GM19025 (cell line): ENCODE results near the gene ABHD8.
"Not testable (repeated sequence)": the region's sequence is repeated elsewhere in the genome, so short reads cannot be mapped to it uniquely, and the experiment has no call there.

Source experiments
- ATAC-seq: cut with Tn5 transposase; IDR thresholded peaks from one replicate; pipeline ENCODE4 v1.9.1; 2021; ENCODE audit warnings: mild to moderate bottlenecking, low read depth, moderate library complexity; ENCODE audit not compliant: unreplicated experiment

Gene ABHD8

GRCh38 chr19:17274892-17275291 is 28.3 kb downstream of the ABHD8 start:
- ATAC-seq: not testable (repeated sequence)

DNA sequence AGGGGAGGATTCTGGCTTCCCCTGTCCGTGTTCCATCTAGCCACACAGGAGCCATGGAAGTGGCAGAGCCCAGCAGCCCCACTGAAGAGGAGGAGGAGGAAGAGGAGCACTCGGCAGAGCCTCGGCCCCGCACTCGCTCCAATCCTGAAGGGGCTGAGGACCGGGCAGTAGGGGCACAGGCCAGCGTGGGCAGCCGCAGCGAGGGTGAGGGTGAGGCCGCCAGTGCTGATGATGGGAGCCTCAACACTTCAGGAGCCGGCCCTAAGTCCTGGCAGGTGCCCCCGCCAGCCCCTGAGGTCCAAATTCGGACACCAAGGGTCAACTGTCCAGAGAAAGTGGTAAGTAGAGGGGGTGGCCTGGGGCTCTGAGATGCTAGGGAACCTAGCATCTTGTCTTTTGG is 34.5 kb downstream of the ABHD8 start:
- ATAC-seq: no peak

DNA sequence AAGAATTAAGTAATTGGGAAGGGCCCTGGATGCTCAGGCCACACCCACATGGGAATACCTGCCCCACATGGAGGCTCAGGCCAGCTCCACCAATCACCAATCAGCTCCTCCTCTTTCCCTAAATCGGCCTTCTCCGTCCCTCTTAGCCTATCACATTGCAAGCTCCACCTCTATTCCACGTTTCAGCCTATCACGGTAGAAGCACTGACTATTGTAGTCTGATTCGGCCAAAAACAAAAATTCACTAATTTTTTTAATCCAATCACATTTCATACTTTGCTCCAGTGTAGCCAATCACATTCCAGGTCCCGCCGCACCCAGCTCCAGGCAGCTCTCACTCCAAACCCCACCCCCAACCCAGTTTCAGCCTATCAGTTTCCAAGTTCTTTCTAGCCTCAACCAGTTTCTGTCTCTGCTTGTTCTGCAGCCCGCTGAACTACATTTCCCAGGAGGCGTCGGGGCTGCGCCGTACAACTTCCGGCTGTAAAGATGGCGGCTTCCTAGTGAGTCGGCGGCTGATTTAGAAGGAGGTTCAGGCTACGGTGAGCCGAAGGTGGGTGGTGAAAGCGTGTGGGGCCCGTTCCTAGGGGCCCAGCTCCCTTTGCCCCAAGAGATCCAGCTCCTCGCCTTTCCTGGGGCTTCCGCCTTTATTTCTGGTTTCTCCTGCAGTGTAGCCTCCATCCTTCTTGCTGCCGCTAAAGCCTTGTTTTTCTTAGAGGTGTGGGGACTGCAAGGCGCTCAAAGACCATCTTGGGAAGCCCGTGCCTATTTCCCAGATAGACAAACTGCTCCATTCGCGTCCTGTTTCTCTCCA is 36.0 kb downstream of the ABHD8 start, which contains the start of gene BABAM1:
Gene BABAM1 (plus strand): TSS at position 469 of the 814 bp plus-strand sequence. CDS start 1,364 bp downstream, outside the sequence.
- ATAC-seq: peak; percentile 91

- ATAC-seq: no peak
These were observed 36.6 kb downstream of the ABHD8 start for GRCh38 chr19:17266589-17266974.

DNA sequence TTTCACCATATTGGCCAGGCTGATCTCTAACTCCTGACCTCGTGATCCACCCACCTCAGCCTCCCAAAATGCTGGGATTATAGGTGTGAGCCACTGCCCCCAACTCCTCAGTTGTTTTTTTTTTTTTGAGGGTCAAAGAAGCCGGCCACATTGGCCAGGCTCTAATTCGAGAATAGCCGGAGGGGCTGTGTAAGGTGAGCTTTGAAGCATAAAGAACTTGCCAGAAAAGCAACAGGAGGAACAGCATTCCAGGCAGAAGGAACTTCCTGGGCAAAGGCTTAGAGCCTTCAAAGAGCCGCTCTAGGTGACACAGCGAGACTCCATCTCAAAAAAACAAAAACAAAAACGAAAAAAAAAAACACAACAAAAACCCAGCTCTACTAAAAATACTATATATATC is 37.2 kb downstream of the ABHD8 start:
- ATAC-seq: no peak

GRCh38 chr19:17264641-17264979 is 38.6 kb downstream of the ABHD8 start, which contains the start of gene USHBP1:
Gene USHBP1, minus strand, starts transcription at chr19:17264745. Its CDS starts 446 bp downstream, at chr19:17264299.
- no peak for ATAC-seq

GRCh38 chr19:17263712-17264640 is 39.2 kb downstream of the ABHD8 start:
- no peak for ATAC-seq

GRCh38 chr19:17262557-17262956 is 40.7 kb downstream of the ABHD8 start:
- ATAC-seq: no peak

DNA sequence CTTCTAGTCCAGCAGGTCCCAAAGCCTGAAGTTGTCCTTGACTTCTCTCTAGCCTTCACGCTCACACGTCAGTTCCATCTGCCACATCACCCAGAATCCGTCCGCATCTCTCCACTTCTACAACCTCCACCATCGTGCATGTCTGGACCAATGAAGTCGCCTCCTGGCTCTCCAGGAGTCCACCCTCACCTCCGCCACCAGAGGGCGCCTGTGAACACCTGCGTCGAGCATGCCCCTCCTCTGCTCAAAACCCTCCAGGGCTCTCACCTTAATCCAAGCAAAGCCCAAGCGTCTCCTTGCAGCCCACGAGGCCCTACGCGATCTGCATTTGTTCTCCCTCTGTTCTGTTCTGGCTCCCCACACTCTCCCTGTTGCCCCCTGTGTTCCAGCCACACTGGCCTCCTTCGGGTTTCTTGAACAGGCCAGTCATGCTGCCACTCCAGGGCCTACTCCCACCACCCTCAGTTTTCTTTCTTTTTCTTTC is 42.3 kb downstream of the ABHD8 start:
- ATAC-seq: peak; percentile 70

- no peak for ATAC-seq
These were observed 43.3 kb downstream of the ABHD8 start for GRCh38 chr19:17259934-17260333.

DNA sequence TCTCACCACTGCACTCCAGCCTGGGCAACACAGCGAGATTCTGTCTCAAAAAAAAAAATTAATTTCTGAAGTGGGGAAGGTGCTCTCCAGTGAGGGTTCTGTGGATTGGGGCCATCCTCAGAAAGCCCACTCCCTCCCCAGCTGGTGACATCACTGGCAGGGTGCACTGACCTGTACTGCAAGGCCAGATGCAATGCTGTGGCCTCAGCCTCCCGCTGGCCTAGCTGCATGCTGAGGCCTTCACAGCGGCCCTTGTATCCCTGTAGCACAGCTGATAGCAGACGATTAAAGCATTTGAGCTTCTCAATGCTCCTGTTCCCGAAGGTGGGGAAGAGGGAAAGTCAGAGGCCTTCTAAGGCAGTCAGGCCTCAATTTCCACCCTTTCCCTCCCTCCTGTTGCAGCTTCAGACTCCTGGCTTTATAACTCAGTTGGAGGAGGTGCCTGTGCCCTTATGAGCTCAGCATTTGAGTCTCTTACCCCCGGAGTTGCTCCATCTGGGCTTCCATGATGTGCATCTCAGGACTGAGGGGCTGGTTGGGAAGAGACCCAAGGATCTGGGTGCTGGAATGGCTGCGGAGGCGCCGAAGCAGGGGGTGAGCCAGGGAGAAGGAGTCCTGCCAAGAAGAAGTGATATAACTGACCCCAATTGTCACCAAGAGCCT is 44.0 kb downstream of the ABHD8 start:
- no peak for ATAC-seq

GRCh38 chr19:17256130-17256529 is 47.1 kb downstream of the ABHD8 start:
- no peak for ATAC-seq

DNA sequence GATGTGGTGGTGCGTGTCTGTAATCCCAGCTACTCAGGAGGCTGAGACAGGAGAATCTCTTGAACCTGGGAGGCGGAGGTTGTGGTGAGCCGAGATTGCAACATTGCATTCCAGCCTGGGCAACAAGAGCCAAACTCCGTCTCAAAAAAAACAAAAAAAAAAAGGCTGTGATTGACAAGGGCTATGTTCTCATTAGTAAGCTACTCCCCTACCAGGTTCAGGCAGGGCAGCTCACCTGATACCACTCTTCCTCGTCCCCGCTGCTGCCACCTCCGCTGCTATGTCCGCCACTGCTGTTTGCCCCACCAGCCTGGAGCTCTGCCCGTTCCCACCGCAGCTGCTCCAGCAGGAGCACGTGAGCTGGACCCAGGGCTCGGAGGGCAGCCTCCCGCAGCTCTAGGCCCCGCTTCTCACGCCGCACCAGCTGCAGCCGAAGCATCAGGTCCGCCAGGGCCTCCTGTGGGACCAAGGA is 48.0 kb downstream of the ABHD8 start:
- no peak for ATAC-seq

- ATAC-seq: no peak
These were observed 48.6 kb downstream of the ABHD8 start for GRCh38 chr19:17254636-17255035.

DNA sequence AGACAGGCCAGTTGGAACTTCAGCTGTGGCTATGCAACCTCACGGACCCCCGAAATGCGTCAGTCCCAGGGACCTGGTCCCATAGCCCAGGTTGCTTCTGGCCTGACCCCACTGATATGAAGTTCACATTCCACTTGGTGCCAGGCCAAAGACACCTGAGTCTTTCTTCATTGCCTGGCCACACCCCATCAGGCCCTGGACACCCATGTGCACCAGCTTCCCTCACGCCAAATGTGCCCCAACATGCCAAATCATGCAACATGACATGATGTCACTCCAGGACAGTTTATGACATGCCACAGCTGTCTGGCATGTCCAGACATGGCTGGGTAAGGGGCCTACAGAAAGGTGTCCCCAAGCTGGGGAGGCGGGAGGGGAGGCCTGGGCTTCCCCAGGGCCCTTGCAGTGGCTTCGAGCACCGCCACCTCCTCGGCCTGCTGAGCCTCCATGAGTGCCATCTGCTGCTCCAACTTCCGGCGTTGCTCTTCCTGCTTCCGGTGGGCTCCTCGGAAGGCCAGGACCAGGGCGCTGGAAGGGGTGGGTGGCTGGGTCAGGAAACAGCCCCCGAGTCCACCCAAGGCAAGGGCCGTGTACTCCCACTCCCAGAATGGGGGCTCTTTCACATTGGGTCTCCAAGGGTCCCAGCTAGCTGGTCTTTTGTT is 53.2 kb downstream of the ABHD8 start:
- no peak for ATAC-seq

- ATAC-seq: no peak
These were observed 55.0 kb downstream of the ABHD8 start for GRCh38 chr19:17248011-17248776.

GRCh38 chr19:17246681-17247425 is 56.4 kb downstream of the ABHD8 start:
- ATAC-seq: no peak

GRCh38 chr19:17245535-17245984 is 57.7 kb downstream of the ABHD8 start, which contains the start of gene NR2F6:
Gene NR2F6, minus strand, starts transcription at chr19:17245919. Its CDS starts 699 bp downstream, at chr19:17245220.
- ATAC-seq: no peak
